CD4-positive, alpha-beta T cell (primary cell): ENCODE data around the gene CDK5RAP2. TPM values are rescaled to one million over a fixed set of nuclear protein-coding genes. Genes with fewer than 3 reads are reported as not detected.

Experiments
- ATAC-seq: fragments of 200-7000 bp; cut with Tn5 transposase; one replicate; pipeline ENCODE4 v1.10.0; 2022; ENCODE audit warnings: mild to moderate bottlenecking; ENCODE audit not compliant: poor library complexity
- CTCF ChIA-PET: fragments of 350-600 bp; sonication (Branson Sonifier 250); formaldehyde crosslinking; loops from one replicate; lab custom pipeline; 2021; ENCODE audit warnings: antibody characterized with exemption, inconsistent platforms; lab: Charles Lee
- POLR2A ChIA-PET: fragments of 350-600 bp; sonication (Branson Sonifier 250); formaldehyde crosslinking; loops from one replicate; lab custom pipeline; 2021; ENCODE audit warnings: antibody characterized with exemption, inconsistent platforms; lab: Charles Lee
- DNase-seq, 14 experiments: peaks; one replicate each; pipeline ENCODE4 v3.0.0-alpha.2; 2013 to 2020; ENCODE audit warnings: mixed read lengths in 2 of 14
- H3K27ac ChIP-seq, 2 donors: one replicate each; pipeline versions ENCODE4 v1.5.1 to v1.7.0; 2013; ENCODE audit warnings: low read length in 2 of 2, low read depth in 1 of 2, mild to moderate bottlenecking in 1 of 2
- H3K27me3 ChIP-seq, 2 experiments: 1 replicate in 1 of 2; 2 replicates in 1 of 2; pipeline versions ENCODE4 v1.6.1 to v1.7.0; 2013; ENCODE audit warnings: low read length in 2 of 2, control low read depth in 1 of 2, mild to moderate bottlenecking in 1 of 2, moderate library complexity in 1 of 2; ENCODE audit not compliant: insufficient read depth in 2 of 2, control insufficient read depth in 1 of 2
- H3K36me3 ChIP-seq: one replicate; pipeline ENCODE4 v1.6.1; 2013; ENCODE audit warnings: low read length, control low read depth; ENCODE audit not compliant: insufficient read depth
- H3K4me1 ChIP-seq: one replicate; pipeline ENCODE4 v1.6.1; 2013; ENCODE audit warnings: low read length, control low read depth; ENCODE audit not compliant: insufficient read depth
- H3K4me3 ChIP-seq: one replicate; pipeline ENCODE4 v1.5.1; 2013; ENCODE audit warnings: mild to moderate bottlenecking, low read length, moderate library complexity
- H3K9me3 ChIP-seq, 2 experiments: 1 replicate in 1 of 2; 2 replicates in 1 of 2; pipeline versions ENCODE4 v1.6.1 to v1.7.0; 2013; ENCODE audit warnings: low read length in 2 of 2, mild to moderate bottlenecking in 2 of 2, control low read depth in 1 of 2, moderate library complexity in 1 of 2; ENCODE audit not compliant: control insufficient read depth in 1 of 2, insufficient read depth in 1 of 2
- H3K27ac Mint-ChIP-seq: one replicate; pipeline ENCODE4 v1.8.0; 2020; ENCODE audit warnings: mixed read lengths
- H3K27me3 Mint-ChIP-seq: one replicate; pipeline ENCODE4 v1.8.0; 2021; ENCODE audit warnings: mixed read lengths
- H3K36me3 Mint-ChIP-seq: one replicate; pipeline ENCODE4 v1.8.0; 2021; ENCODE audit warnings: low read depth, mixed read lengths
- H3K4me1 Mint-ChIP-seq: one replicate; pipeline ENCODE4 v1.8.0; 2021; ENCODE audit warnings: low read depth, mixed read lengths
- H3K4me3 Mint-ChIP-seq: one replicate; pipeline ENCODE4 v1.8.0; 2020; ENCODE audit warnings: mild to moderate bottlenecking, mixed read lengths
- H3K9me3 Mint-ChIP-seq: one replicate; pipeline ENCODE4 v1.8.0; 2020; ENCODE audit warnings: mixed read lengths
- intact Hi-C, 2 experiments: fragments of 100-400 bp; cut with DNase I in 1 of 2; cut with micrococcal nuclease in 1 of 2; formaldehyde crosslinking; loops; one replicate each; pipeline versions ENCODE4 v1.15.1 to v1.9.0; 2023 to 2025; cut with DNase I, micrococcal nuclease
- total RNA-seq, 174 experiments: library from RNA in 2 of 174; stranded (reverse) in 2 of 174; gene quantifications; one replicate each; pipeline ENCODE4 v1.2.3 and lab custom pipeline; 2021 to 2026
- TF ChIP-seq, protein P1 (sequence below): fragments of 200-600 bp; IDR thresholded peaks from one replicate; pipeline ENCODE4 v1.8.0; 2022; ENCODE audit warnings: antibody characterized with exemption, mild to moderate bottlenecking

The CDK5RAP2 gene
- total RNA-seq, 2 experiments from 2014 or later: 55.0 to 56.0 TPM

DNA sequence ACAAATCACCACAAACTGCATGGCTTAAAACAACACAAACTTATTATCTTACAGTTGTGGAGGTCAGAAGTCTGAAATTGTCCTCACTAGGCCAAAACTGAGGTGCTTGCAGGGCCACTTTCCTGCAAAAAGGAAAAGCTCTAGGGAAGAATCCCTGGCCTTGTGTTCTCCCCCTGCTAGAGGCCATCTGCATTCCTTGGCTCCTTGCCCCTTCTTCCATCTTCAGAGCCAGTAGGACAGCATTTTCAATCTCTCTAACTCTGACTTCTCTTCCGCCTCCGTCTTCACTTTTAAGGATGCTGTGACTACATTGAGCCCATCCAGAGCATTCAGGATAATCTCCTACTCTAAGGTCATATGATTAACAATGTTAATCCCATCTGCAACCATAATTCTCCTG lies 236.6 kb downstream of the CDK5RAP2 start:
- intact Hi-C loops: no loop called here
- H3K27ac ChIP-seq: no peak overlapping the region
- no peaks in the 10 kb centered on the region for H3K9me3 ChIP-seq
- no peaks in the 10 kb centered on the region for H3K36me3 ChIP-seq
- no peaks in the 10 kb centered on the region for H3K27me3 Mint-ChIP-seq
- TF ChIP-seq, protein P1, sequence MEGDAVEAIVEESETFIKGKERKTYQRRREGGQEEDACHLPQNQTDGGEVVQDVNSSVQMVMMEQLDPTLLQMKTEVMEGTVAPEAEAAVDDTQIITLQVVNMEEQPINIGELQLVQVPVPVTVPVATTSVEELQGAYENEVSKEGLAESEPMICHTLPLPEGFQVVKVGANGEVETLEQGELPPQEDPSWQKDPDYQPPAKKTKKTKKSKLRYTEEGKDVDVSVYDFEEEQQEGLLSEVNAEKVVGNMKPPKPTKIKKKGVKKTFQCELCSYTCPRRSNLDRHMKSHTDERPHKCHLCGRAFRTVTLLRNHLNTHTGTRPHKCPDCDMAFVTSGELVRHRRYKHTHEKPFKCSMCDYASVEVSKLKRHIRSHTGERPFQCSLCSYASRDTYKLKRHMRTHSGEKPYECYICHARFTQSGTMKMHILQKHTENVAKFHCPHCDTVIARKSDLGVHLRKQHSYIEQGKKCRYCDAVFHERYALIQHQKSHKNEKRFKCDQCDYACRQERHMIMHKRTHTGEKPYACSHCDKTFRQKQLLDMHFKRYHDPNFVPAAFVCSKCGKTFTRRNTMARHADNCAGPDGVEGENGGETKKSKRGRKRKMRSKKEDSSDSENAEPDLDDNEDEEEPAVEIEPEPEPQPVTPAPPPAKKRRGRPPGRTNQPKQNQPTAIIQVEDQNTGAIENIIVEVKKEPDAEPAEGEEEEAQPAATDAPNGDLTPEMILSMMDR: no peak
- H3K4me3 Mint-ChIP-seq: no peak overlapping the region
- no peaks in the 10 kb centered on the region for H3K4me1 Mint-ChIP-seq
- no peak overlapping the region for H3K4me3 ChIP-seq
- no peaks in the 10 kb centered on the region for H3K9me3 Mint-ChIP-seq
- no peaks in the 10 kb centered on the region for H3K36me3 Mint-ChIP-seq
- ChIA-PET POLR2A (no interaction called here), CTCF (no interaction called here)
- ATAC-seq: no peak
- no peak overlapping the region for H3K27ac Mint-ChIP-seq
- H3K27me3 ChIP-seq: no peaks in the 10 kb centered on the region
- DNase-seq: no peak
- H3K4me1 ChIP-seq: no peaks in the 10 kb centered on the region

Other genes with a start within 250 kb of the CDK5RAP2 start
- gene MEGF9, start 134.3 kb upstream of the CDK5RAP2 start, total RNA-seq: 1 to 10 TPM; 4.0 to 4.5 TPM
- gene FBXW2, start 213.2 kb upstream of the CDK5RAP2 start, total RNA-seq: 10 to 100 TPM; 58.7 to 64.7 TPM